K562 (cell line): ENCODE measurements around the gene TXLNA. TPM values are rescaled to one million over a fixed set of nuclear protein-coding genes. Genes with fewer than 3 reads are reported as not detected.
A peak's percentile ranks its signal among the peaks of the same experiment; 100 is the strongest.

ENCODE experiments used
- BCOR ChIP-seq: fragments of 450-650 bp; IDR thresholded peaks from 2 replicates; pipeline ENCODE4 v1.6.1; 2016
- BDP1 ChIP-seq: IDR thresholded peaks from 3 replicates; pipeline ENCODE4 v1.6.1; 2011; ENCODE audit not compliant: insufficient read length, insufficient read depth
- E2F8 ChIP-seq: fragments of 450-650 bp; IDR thresholded peaks from 2 replicates; pipeline ENCODE4 v1.7.1; 2018; ENCODE audit warnings: mild to moderate bottlenecking, low read depth; ENCODE audit not compliant: partially characterized antibody
- EHMT2 ChIP-seq: fragments of 450-650 bp; IDR thresholded peaks from 2 replicates; pipeline ENCODE4 v1.6.1; 2018; ENCODE audit warnings: antibody characterized with exemption
- FOXO4 ChIP-seq: fragments of 450-650 bp; formaldehyde crosslinking; IDR thresholded peaks from 2 replicates; pipeline ENCODE4 v1.4.0; 2020; ENCODE audit warnings: mild to moderate bottlenecking, moderate library complexity
- GATAD2B ChIP-seq: fragments of 450-650 bp; IDR thresholded peaks from 2 replicates; pipeline ENCODE4 v1.6.1; 2017; ENCODE audit warnings: mild to moderate bottlenecking, borderline replicate concordance
- HES1 ChIP-seq: fragments of 450-650 bp; IDR thresholded peaks from 2 replicates; pipeline ENCODE4 v1.6.1; 2016; ENCODE audit warnings: low read depth, mild to moderate bottlenecking, moderate library complexity
- HMG20B ChIP-seq: fragments of 250-450 bp; sonication (Bioruptor Pico); IDR thresholded peaks from 2 replicates; pipeline ENCODE4 v1.5.0; 2021; ENCODE audit warnings: mild to moderate bottlenecking
- JUN ChIP-seq, 2 experiments: sonication (generic) in 1 of 2; formaldehyde crosslinking in 1 of 2; IDR thresholded peaks; 2 replicates each; pipeline versions ENCODE4 v1.6.1 to v1.8.0; 2012 to 2022; ENCODE audit warnings: borderline replicate concordance in 2 of 2, mild to moderate bottlenecking in 2 of 2, improper control_type of control experiment in 1 of 2, low read depth in 1 of 2, low read length in 1 of 2, missing genetic modification reagents in 1 of 2
- NELFE ChIP-seq: IDR thresholded peaks from 2 replicates; pipeline ENCODE4 v1.6.1; 2011; ENCODE audit warnings: mild to moderate bottlenecking; ENCODE audit not compliant: insufficient read depth, insufficient read length
- POLR2A ChIP-seq: fragments of 450-650 bp; conservative IDR thresholded peaks from 2 replicates; pipeline ENCODE4 v1.6.1; 2016
- POLR2AphosphoS2 ChIP-seq: IDR thresholded peaks from 2 replicates; pipeline ENCODE4 v1.6.1; 2012; ENCODE audit warnings: low read length, improper control_type of control experiment
- POLR2G ChIP-seq: fragments of 200-400 bp; formaldehyde crosslinking; IDR thresholded peaks from 2 replicates; pipeline ENCODE4 v1.6.1; 2017; ENCODE audit warnings: low read depth, mild to moderate bottlenecking, antibody characterized with exemption, low read length, moderate library complexity
- RBFOX2 ChIP-seq: fragments of 200-400 bp; formaldehyde crosslinking; IDR thresholded peaks from 2 replicates; pipeline ENCODE4 v1.6.1; 2017; ENCODE audit warnings: low read depth, mild to moderate bottlenecking, low read length, moderate library complexity
- SP1 ChIP-seq: sonication (generic); formaldehyde crosslinking; IDR thresholded peaks from 2 replicates; pipeline ENCODE4 v1.8.1; 2022; ENCODE audit warnings: mild to moderate bottlenecking, missing genetic modification reagents
- SRF ChIP-seq, 2 experiments: fragments of 250-450, 450-650 bp in 1 of 2; sonication (Bioruptor Pico) in 1 of 2; sonication (generic) in 1 of 2; formaldehyde crosslinking; IDR thresholded peaks; 2 replicates each; pipeline versions ENCODE4 v1.5.0 to v1.5.1; 2020 to 2022; ENCODE audit warnings: mild to moderate bottlenecking in 1 of 2, missing genetic modification reagents in 1 of 2
- SUPT5H ChIP-seq: fragments of 450-650 bp; IDR thresholded peaks from 2 replicates; pipeline ENCODE4 v1.6.1; 2016
- THRB ChIP-seq: fragments of 450-650 bp; formaldehyde crosslinking; conservative IDR thresholded peaks from 2 replicates; pipeline ENCODE4 v1.4.0; 2022; ENCODE audit warnings: mild to moderate bottlenecking, missing genetic modification characterization
- VEZF1 ChIP-seq: fragments of 200-800 bp; sonication (Bioruptor generic); IDR thresholded peaks from 2 replicates; pipeline ENCODE4 v1.6.1; 2017; ENCODE audit warnings: missing genetic modification characterization, missing compliant biosample characterization
- ZBTB2 ChIP-seq: fragments of 450-650 bp; IDR thresholded peaks from 2 replicates; pipeline ENCODE4 v1.6.1; 2016; ENCODE audit warnings: antibody characterized with exemption
- polyA plus RNA-seq, 8 experiments: library from polyadenylated mRNA; depleted of rRNA in 4 of 8; stranded (reverse) in 5 of 8; unstranded in 3 of 8; fragments of >200 nt; fragmentation: Nextera tagmentation in 2 of 8; fragmentation: Illumina TruSeq in 1 of 8; extraction: Ambion mirVana in 2 of 8; extraction: Trizol in 1 of 8; gene quantifications; 2 replicates each; pipeline versions ENCODE4 v1.2.1 to v1.2.3, GENCODE V29; 2011 to 2014; ENCODE audit warnings: inconsistent platforms in 1 of 8, missing spikeins in 1 of 8
- total RNA-seq, 7 experiments: library from RNA; depleted of rRNA in 6 of 7; stranded (reverse); fragments of >200 nt in 6 of 7; fragmentation: Illumina TruSeq in 2 of 7; extraction: Trizol in 2 of 7; gene quantifications; 2 replicates each; pipeline versions ENCODE4 v1.2.1 to v1.2.3, GENCODE V29; 2011 to 2021; ENCODE audit warnings: low replicate concordance in 1 of 7

TXLNA gene
- total and polyA plus RNA-seq, 9 of the 15 experiments (the other 6 are each of a cell fraction or from before 2014, with no cell fraction given): 9.2 to 54.5 (median 39.3) TPM

GRCh38 chr1:32231843-32232432 lies 52.5 kb downstream of the TXLNA start (continued):
- TF ChIP-seq ZBTB2 (no peak), POLR2A (peak; percentile 76), VEZF1 (CRISPR knock-in tag) (no peak), HES1 (no peak), HMG20B (CRISPR knock-in tag) (no peak), JUN (IDR thresholded peaks at IDR 0.05; ENCODE audit: borderline replicate concordance, low read depth, low read length) (no peak), JUN (CRISPR knock-in tag; IDR thresholded peaks at IDR 0.05; ENCODE audit: borderline replicate concordance) (no peak), SUPT5H (peak; percentile 74), E2F8 (no peak), THRB (CRISPR knock-in tag) (0 out of 2 replicates have a peak, but pooled peaks have one; percentile 5), BDP1 (no peak), POLR2G (no peak), EHMT2 (no peak), RBFOX2 (peak; percentile 25; the same call in 1 of the 2 replicates), NELFE (no peak), GATAD2B (no peak), SRF (CRISPR knock-in tag; IDR thresholded peaks at IDR 0.05) (no peak), POLR2AphosphoS2 (no peak; the same call in 1 of the 2 replicates), BCOR (no peak), SP1 (CRISPR knock-in tag) (no peak), FOXO4 (CRISPR knock-in tag) (no peak)
